ENCODE measurements around the gene SMIM9.
A peak's percentile ranks its signal among the peaks of the same experiment; 100 is the strongest.

Gene SMIM9

GRCh38 chrX:154802947-154803346, 31.5 kb downstream of the SMIM9 start:
- Mint-ChIP-seq H3K4me1 (peaks cover 54% of the 10 kb centered on the region), H3K27me3 (ENCODE audit: low read depth, poor library complexity) (no peaks in the 10 kb centered on the region), H3K27ac (no peak overlapping the region), H3K9me3 (peaks cover 57% of the 10 kb centered on the region), H3K4me3 (no peak overlapping the region), H3K36me3 (ENCODE audit: low read depth) (peaks cover 5% of the 10 kb centered on the region)
- TF ChIP-seq CTCF (IDR thresholded peaks at IDR 0.05), result no peak
- DNase-seq, result no peak

- H3K4me3 Mint-ChIP-seq, result no peak overlapping the region
- H3K9me3 Mint-ChIP-seq, result peaks cover 53% of the 10 kb centered on the region
- no peak for DNase-seq
- H3K27me3 Mint-ChIP-seq (ENCODE audit: low read depth, poor library complexity), result no peaks in the 10 kb centered on the region
- H3K4me1 Mint-ChIP-seq, result peaks cover 49% of the 10 kb centered on the region
- H3K36me3 Mint-ChIP-seq (ENCODE audit: low read depth), result no peaks in the 10 kb centered on the region
- TF ChIP-seq CTCF (IDR thresholded peaks at IDR 0.05), result no peak
- no peak overlapping the region for H3K27ac Mint-ChIP-seq
Measured at GRCh38 chrX:154800478-154801210, 33.8 kb downstream of the SMIM9 start.

- no peak for DNase-seq
Measured at GRCh38 chrX:154799556-154800348, 34.7 kb downstream of the SMIM9 start.

GRCh38 chrX:154797006-154797405, 37.5 kb downstream of the SMIM9 start:
- Mint-ChIP-seq H3K4me3 (no peak overlapping the region), H3K36me3 (ENCODE audit: low read depth) (no peaks in the 10 kb centered on the region), H3K9me3 (peaks cover 55% of the 10 kb centered on the region), H3K27ac (no peak overlapping the region), H3K27me3 (ENCODE audit: low read depth, poor library complexity) (no peaks in the 10 kb centered on the region), H3K4me1 (peaks cover 23% of the 10 kb centered on the region)
- DNase-seq, result no peak
- no peak for TF ChIP-seq CTCF (IDR thresholded peaks at IDR 0.05)

More at GRCh38 chrX:154799556-154800348, 34.7 kb downstream of the SMIM9 start:
- peaks cover 54% of the 10 kb centered on the region for H3K9me3 Mint-ChIP-seq
- peaks cover 47% of the 10 kb centered on the region for H3K4me1 Mint-ChIP-seq
- H3K36me3 Mint-ChIP-seq (ENCODE audit: low read depth), result no peaks in the 10 kb centered on the region
- peak overlapping the region; percentile 46 for H3K27ac Mint-ChIP-seq
- no peak overlapping the region for H3K4me3 Mint-ChIP-seq
- no peaks in the 10 kb centered on the region for H3K27me3 Mint-ChIP-seq (ENCODE audit: low read depth, poor library complexity)
- TF ChIP-seq CTCF (IDR thresholded peaks at IDR 0.05), result no peak

GRCh38 chrX:154795016-154795415, 39.4 kb downstream of the SMIM9 start:
- H3K4me3 Mint-ChIP-seq, result no peak overlapping the region
- H3K27me3 Mint-ChIP-seq (ENCODE audit: low read depth, poor library complexity), result no peaks in the 10 kb centered on the region
- no peak overlapping the region for H3K27ac Mint-ChIP-seq
- TF ChIP-seq CTCF (IDR thresholded peaks at IDR 0.05), result no peak
- peaks cover 56% of the 10 kb centered on the region for H3K9me3 Mint-ChIP-seq
- H3K36me3 Mint-ChIP-seq (ENCODE audit: low read depth), result peaks cover 4% of the 10 kb centered on the region
- no peak for DNase-seq
- peaks cover 10% of the 10 kb centered on the region for H3K4me1 Mint-ChIP-seq
